HG02870 (cell line): ENCODE measurements around the gene NGLY1.
A peak's percentile ranks its signal among the peaks of the same experiment; 100 is the strongest.

Experiments used
- ATAC-seq: cut with Tn5 transposase; IDR thresholded peaks from one replicate; pipeline ENCODE4 v1.9.1; 2021; ENCODE audit warnings: mild to moderate bottlenecking, moderate library complexity; ENCODE audit not compliant: unreplicated experiment

Gene NGLY1

GRCh38 chr3:25713341-25713985, 69.8 kb downstream of the NGLY1 start:
- no peak for ATAC-seq

- ATAC-seq, result no peak
Measured at GRCh38 chr3:25711090-25711489, 72.2 kb downstream of the NGLY1 start.

- no peak for ATAC-seq
Measured at GRCh38 chr3:25708036-25708435, 75.2 kb downstream of the NGLY1 start.

- ATAC-seq, result no peak
Measured at GRCh38 chr3:25707268-25707926, 75.8 kb downstream of the NGLY1 start.

GRCh38 chr3:25706213-25706612, 77.0 kb downstream of the NGLY1 start:
- peak; percentile 59 for ATAC-seq

- ATAC-seq, result no peak
Measured at GRCh38 chr3:25697553-25697952, 85.7 kb downstream of the NGLY1 start.

- no peak for ATAC-seq
Measured at GRCh38 chr3:25695731-25696420, 87.4 kb downstream of the NGLY1 start.

GRCh38 chr3:25693238-25693637, 90.0 kb downstream of the NGLY1 start:
- no peak for ATAC-seq

- ATAC-seq, result no peak
Measured at GRCh38 chr3:25692341-25692740, 90.9 kb downstream of the NGLY1 start.

- ATAC-seq, result no peak
Measured at GRCh38 chr3:25690768-25691533, 92.3 kb downstream of the NGLY1 start.

- ATAC-seq, result no peak
Measured at GRCh38 chr3:25689226-25689625, 94.0 kb downstream of the NGLY1 start.

GRCh38 chr3:25687742-25688141, 95.5 kb downstream of the NGLY1 start:
- no peak for ATAC-seq

GRCh38 chr3:25686766-25687165, 96.5 kb downstream of the NGLY1 start:
- no peak for ATAC-seq

GRCh38 chr3:25683882-25684281, 99.4 kb downstream of the NGLY1 start:
- no peak for ATAC-seq

GRCh38 chr3:25683410-25683809, 99.8 kb downstream of the NGLY1 start:
- no peak for ATAC-seq

- ATAC-seq, result no peak
Measured at GRCh38 chr3:25679642-25680302, 103.5 kb downstream of the NGLY1 start.

GRCh38 chr3:25679166-25679565, 104.1 kb downstream of the NGLY1 start:
- ATAC-seq, result no peak

- ATAC-seq, result no peak
Measured at GRCh38 chr3:25678581-25678980, 104.7 kb downstream of the NGLY1 start.

- ATAC-seq, result no peak
Measured at GRCh38 chr3:25677121-25677520, 106.1 kb downstream of the NGLY1 start.

GRCh38 chr3:25674670-25675069, 108.6 kb downstream of the NGLY1 start:
- no peak for ATAC-seq

GRCh38 chr3:25673738-25674298, 109.4 kb downstream of the NGLY1 start:
- ATAC-seq, result no peak
